Measurements from ENCODE around the gene ROBO2.

Gene ROBO2

GRCh38 chr3:77102951-77103769 lies 63.3 kb downstream of the ROBO2 start:
- DNase-seq (ENCODE audit: extremely low read depth, low read depth): no peak
- TF ChIP-seq CTCF (IDR thresholded peaks at IDR 0.05; ENCODE audit: low read depth, low read length): no peak

- no peak for DNase-seq (ENCODE audit: extremely low read depth, low read depth)
- no peak for TF ChIP-seq CTCF (IDR thresholded peaks at IDR 0.05; ENCODE audit: low read depth, low read length)
Measured at GRCh38 chr3:77122652-77123051, 82.8 kb downstream of the ROBO2 start.

GRCh38 chr3:77125966-77126365 lies 86.1 kb downstream of the ROBO2 start:
- no peak for TF ChIP-seq CTCF (IDR thresholded peaks at IDR 0.05; ENCODE audit: low read depth, low read length)
- DNase-seq (ENCODE audit: extremely low read depth, low read depth): no peak

GRCh38 chr3:77134769-77135168 lies 94.9 kb downstream of the ROBO2 start:
- TF ChIP-seq CTCF (IDR thresholded peaks at IDR 0.05; ENCODE audit: low read depth, low read length): no peak

GRCh38 chr3:77137559-77137958 lies 97.7 kb downstream of the ROBO2 start:
- TF ChIP-seq CTCF (IDR thresholded peaks at IDR 0.05; ENCODE audit: low read depth, low read length): no peak
- DNase-seq (ENCODE audit: extremely low read depth, low read depth): no peak

More at GRCh38 chr3:77134769-77135168, 94.9 kb downstream of the ROBO2 start:
- DNase-seq (ENCODE audit: extremely low read depth, low read depth): no peak

GRCh38 chr3:77139624-77140023 lies 99.7 kb downstream of the ROBO2 start:
- no peak for TF ChIP-seq CTCF (IDR thresholded peaks at IDR 0.05; ENCODE audit: low read depth, low read length)
- no peak for DNase-seq (ENCODE audit: extremely low read depth, low read depth)

- DNase-seq (ENCODE audit: extremely low read depth, low read depth): no peak
- TF ChIP-seq CTCF (IDR thresholded peaks at IDR 0.05; ENCODE audit: low read depth, low read length): no peak
Measured at GRCh38 chr3:77141423-77141822, 101.5 kb downstream of the ROBO2 start.

All from AG09319 (cell line).